DND-41 (cell line): ENCODE results near the gene ADD1.

Experiments
- ATAC-seq: fragments of 200-7000 bp; cut with Tn5 transposase; 3 replicates; pipeline ENCODE4 v1.9.1; 2021; ENCODE audit warnings: low read depth; ENCODE audit not compliant: insufficient read depth
- DNase-seq: peaks from one replicate; pipeline ENCODE4 v3.0.0-alpha.2; 2020
- H2AFZ ChIP-seq: 2 replicates; pipeline ENCODE4 v1.6.0; 2012; ENCODE audit warnings: low read depth, low read length
- H3K27ac ChIP-seq: 2 replicates; pipeline ENCODE4 v1.5.1; 2012; ENCODE audit warnings: low read length, inconsistent platforms
- H3K27me3 ChIP-seq: fragments of 200-600 bp; sonication (generic); 2 replicates; pipeline ENCODE4 v1.6.0; 2012; ENCODE audit warnings: low read length, mild to moderate bottlenecking, inconsistent platforms; ENCODE audit not compliant: insufficient read depth, poor library complexity
- H3K36me3 ChIP-seq: 2 replicates; pipeline ENCODE4 v1.5.1; 2012; ENCODE audit warnings: low read length, inconsistent platforms; ENCODE audit not compliant: insufficient read depth
- H3K4me1 ChIP-seq: 2 replicates; pipeline ENCODE4 v1.5.1; 2012; ENCODE audit warnings: mild to moderate bottlenecking, low read length; ENCODE audit not compliant: insufficient read depth
- H3K4me2 ChIP-seq: 2 replicates; pipeline ENCODE4 v1.6.0; 2012; ENCODE audit warnings: mild to moderate bottlenecking, moderate library complexity, low read length, inconsistent platforms; ENCODE audit not compliant: insufficient read depth
- H3K4me3 ChIP-seq, 2 experiments: fragments of 200-600 bp in 1 of 2; shearing (Covaris generic) in 1 of 2; 2 replicates each; pipeline ENCODE4 v1.5.1; 2012 to 2016; ENCODE audit warnings: inconsistent platforms in 2 of 2, low read length in 2 of 2, mild to moderate bottlenecking in 2 of 2, low read depth in 1 of 2, moderate library complexity in 1 of 2
- H3K79me2 ChIP-seq: 2 replicates; pipeline ENCODE4 v1.6.0; 2012; ENCODE audit warnings: low read length, inconsistent platforms; ENCODE audit not compliant: insufficient read depth
- H3K9ac ChIP-seq: 2 replicates; pipeline ENCODE4 v1.6.0; 2012; ENCODE audit warnings: low read depth, mild to moderate bottlenecking, inconsistent platforms, low read length, moderate library complexity
- H3K9me3 ChIP-seq: 2 replicates; pipeline ENCODE4 v1.5.1; 2012; ENCODE audit warnings: low read length, moderate library complexity, mild to moderate bottlenecking, inconsistent platforms; ENCODE audit not compliant: insufficient read depth, severe bottlenecking
- H4K20me1 ChIP-seq: 2 replicates; pipeline ENCODE4 v1.6.0; 2012; ENCODE audit warnings: low read length; ENCODE audit not compliant: insufficient read depth
- EZH2 ChIP-seq: IDR thresholded peaks from 3 replicates; pipeline ENCODE4 v1.6.1; 2012; ENCODE audit warnings: borderline replicate concordance, low read depth, mild to moderate bottlenecking, moderate library complexity, low read length, inconsistent platforms; ENCODE audit not compliant: severe bottlenecking
- TF ChIP-seq, protein P1 (sequence below): IDR thresholded peaks from 2 replicates; pipeline ENCODE4 v1.5.1; 2012; ENCODE audit warnings: borderline replicate concordance, low read length, moderate library complexity, mild to moderate bottlenecking; ENCODE audit not compliant: poor library complexity, severe bottlenecking; ENCODE audit errors: extremely low read depth

ADD1 gene

DNA sequence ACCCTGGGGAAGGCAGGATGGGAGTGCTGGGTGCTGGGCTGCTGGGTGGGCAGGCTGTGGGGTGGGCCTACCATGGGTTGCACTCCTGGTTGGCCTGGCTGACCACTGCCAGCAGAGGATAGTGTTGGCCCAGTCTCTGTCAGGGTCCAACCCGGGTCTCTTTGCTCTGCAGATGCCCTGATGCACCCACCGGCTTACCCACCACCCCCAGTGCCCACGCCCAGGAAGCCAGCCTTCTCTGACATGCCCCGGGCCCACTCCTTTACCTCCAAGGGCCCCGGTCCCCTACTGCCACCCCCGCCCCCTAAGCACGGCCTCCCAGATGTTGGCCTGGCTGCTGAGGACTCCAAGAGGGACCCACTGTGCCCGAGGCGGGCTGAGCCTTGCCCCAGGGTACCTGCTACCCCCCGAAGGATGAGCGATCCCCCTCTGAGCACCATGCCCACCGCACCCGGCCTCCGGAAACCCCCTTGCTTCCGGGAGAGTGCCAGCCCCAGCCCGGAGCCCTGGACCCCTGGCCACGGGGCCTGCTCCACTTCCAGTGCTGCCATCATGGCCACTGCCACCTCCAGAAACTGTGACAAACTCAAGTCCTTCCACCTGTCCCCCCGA lies 14.2 kb upstream of the ADD1 start:
- Histone ChIP-seq H2AFZ (no peak overlapping the region), H3K4me3 (no peak overlapping the region), H4K20me1 (no peaks in the 10 kb centered on the region; the same call in 1 of the 2 replicates), H3K4me1 (no peaks in the 10 kb centered on the region), H3K27ac (no peak overlapping the region), H3K36me3 (no peaks in the 10 kb centered on the region), H3K79me2 (no peaks in the 10 kb centered on the region), H3K9me3 (no peaks in the 10 kb centered on the region), H3K9ac (no peak overlapping the region), H3K4me2 (no peak overlapping the region), H3K27me3 (no peaks in the 10 kb centered on the region)
- DNase-seq = no peak
- TF ChIP-seq EZH2 = no peak
- TF ChIP-seq, protein P1, sequence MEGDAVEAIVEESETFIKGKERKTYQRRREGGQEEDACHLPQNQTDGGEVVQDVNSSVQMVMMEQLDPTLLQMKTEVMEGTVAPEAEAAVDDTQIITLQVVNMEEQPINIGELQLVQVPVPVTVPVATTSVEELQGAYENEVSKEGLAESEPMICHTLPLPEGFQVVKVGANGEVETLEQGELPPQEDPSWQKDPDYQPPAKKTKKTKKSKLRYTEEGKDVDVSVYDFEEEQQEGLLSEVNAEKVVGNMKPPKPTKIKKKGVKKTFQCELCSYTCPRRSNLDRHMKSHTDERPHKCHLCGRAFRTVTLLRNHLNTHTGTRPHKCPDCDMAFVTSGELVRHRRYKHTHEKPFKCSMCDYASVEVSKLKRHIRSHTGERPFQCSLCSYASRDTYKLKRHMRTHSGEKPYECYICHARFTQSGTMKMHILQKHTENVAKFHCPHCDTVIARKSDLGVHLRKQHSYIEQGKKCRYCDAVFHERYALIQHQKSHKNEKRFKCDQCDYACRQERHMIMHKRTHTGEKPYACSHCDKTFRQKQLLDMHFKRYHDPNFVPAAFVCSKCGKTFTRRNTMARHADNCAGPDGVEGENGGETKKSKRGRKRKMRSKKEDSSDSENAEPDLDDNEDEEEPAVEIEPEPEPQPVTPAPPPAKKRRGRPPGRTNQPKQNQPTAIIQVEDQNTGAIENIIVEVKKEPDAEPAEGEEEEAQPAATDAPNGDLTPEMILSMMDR = no peak
- no peak for ATAC-seq

DNA sequence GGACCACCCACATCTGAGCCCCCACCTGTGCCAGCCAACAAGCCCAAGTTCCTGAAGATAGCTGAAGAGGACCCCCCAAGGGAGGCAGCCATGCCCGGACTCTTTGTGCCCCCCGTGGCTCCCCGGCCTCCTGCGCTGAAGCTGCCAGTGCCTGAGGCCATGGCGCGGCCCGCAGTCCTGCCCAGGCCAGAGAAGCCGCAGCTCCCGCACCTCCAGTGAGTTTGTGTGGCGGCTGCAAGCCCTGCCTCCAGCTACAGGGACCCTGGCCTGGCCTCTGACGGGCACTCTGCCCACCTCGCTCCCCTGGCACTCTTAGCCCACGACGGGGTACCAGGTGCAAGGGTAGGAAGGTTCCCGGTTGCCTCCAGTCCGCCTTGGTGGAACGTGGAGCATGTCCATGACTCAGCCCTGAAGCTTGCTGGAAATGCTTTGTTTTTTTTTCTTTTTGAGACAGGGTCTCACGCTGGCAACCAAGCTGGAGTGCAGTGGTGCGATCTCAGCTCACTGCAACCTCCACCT lies 13.7 kb upstream of the ADD1 start:
- H3K27me3 ChIP-seq = no peaks in the 10 kb centered on the region
- no peak overlapping the region for H3K4me3 ChIP-seq
- no peaks in the 10 kb centered on the region for H4K20me1 ChIP-seq
- no peak overlapping the region for H3K4me2 ChIP-seq
- no peak for ATAC-seq
- H3K36me3 ChIP-seq = no peaks in the 10 kb centered on the region
- H3K27ac ChIP-seq = no peak overlapping the region
- H2AFZ ChIP-seq = no peak overlapping the region
- no peaks in the 10 kb centered on the region for H3K9me3 ChIP-seq
- DNase-seq = no peak
- no peaks in the 10 kb centered on the region for H3K4me1 ChIP-seq
- no peaks in the 10 kb centered on the region for H3K79me2 ChIP-seq
- no peak overlapping the region for H3K9ac ChIP-seq
- no peak for TF ChIP-seq EZH2
- TF ChIP-seq, protein P1 = no peak

DNA sequence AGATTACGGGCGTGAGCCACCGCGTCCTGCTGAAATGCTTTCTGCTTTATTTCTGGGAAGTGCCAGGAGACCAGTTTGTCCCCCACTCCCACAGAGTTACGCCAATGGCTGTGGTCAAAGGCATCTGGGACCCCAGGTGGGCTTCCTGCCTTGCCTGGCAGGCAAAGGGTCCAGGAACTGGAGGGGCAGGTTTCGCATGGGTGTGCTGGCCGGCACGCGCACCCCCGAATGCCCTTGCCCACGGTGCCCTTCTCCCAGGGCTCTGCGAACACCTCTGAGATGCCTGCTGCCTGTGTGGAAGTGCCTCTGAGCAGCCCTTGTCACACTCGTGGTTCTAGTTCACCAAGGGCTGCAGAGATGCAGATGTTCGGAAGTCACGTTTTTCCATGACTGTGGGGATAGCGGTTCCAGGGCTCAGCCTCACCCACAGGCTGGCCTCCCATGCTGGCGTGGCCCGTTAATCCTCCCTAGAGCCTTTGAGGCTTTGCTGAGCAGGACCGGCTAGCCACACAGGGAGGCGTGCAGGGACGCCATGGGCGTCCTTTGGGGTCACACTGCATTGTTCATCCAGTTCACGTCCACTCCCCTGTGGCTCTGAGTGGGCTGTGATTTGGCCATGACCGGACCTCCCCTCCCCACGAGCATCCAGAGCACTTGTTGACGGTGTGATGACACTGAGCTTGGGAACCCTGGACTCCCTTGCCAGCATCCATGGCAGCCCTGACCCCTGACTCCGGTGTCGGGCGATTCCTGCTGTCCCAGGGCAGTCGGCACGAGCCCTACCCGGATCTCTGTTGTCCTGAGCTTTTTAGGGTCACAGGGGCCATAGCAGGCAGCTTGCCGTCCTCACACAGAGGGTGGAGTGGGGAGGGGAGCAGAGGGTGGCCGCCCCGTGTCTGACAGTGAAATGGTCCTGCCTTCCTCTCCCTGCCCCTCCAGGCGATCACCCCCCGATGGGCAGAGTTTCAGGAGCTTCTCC lies 12.7 kb upstream of the ADD1 start:
- Histone ChIP-seq H3K4me3 (no peak overlapping the region), H2AFZ (no peak overlapping the region), H3K4me2 (no peak overlapping the region), H3K79me2 (no peaks in the 10 kb centered on the region), H3K36me3 (no peaks in the 10 kb centered on the region), H3K9me3 (no peaks in the 10 kb centered on the region), H3K27ac (no peak overlapping the region), H3K9ac (no peak overlapping the region), H4K20me1 (no peaks in the 10 kb centered on the region), H3K4me1 (no peaks in the 10 kb centered on the region), H3K27me3 (no peaks in the 10 kb centered on the region)
- ATAC-seq (no peak), DNase-seq (no peak)
- TF ChIP-seq, protein P1 = no peak
- TF ChIP-seq EZH2 = no peak
